GM18909 (cell line): ENCODE data around the gene FBXO42.

Source experiments
- ATAC-seq: cut with Tn5 transposase; IDR thresholded peaks from one replicate; pipeline ENCODE4 v1.9.1; 2021; ENCODE audit warnings: mild to moderate bottlenecking; ENCODE audit not compliant: unreplicated experiment, poor library complexity

The FBXO42 gene

DNA sequence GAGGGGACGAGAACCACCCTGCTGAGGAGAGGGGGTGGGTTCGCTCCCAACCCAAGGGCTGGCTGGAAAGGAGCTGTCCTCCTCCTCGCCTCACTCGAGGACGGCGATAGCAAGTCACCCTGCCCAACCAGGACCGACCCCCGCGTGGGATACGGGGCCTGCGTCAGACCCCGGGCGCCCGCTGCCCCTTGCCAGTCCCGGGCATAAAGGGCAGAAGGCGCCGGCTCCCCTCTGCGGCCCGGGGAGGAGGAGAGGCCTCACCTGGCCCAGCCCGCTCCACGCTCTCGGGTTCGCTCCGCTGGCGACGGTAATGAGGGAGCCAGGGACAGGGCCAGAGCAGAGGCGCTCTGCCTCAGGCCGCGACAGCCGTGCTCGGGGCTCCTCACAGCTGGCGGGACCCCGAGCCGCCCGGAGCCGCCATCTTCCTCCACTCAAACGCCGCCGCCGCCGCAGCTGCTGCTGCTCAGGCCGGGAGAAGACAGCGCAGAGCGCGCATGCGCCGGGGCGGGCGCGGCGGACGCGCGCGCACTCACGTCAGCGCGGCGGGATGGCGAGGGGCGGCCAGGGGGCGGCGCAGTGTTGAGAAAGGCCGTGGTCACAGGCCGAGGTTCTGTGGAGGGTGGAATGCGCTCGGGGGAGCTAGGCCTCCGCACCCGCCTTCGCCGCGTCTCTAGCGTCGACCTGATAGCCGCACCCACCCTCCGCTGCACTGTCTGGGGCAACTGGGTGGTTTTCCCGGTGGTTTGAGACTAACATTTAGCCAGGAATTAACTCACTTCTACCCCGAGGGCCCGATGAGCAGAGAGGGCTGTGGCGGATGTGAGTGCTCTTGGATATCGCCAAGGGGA is at the start of gene FBXO42:
TSS of gene FBXO42 (minus strand) at position 487 of the 848 bp plus-strand sequence. CDS start 37,062 bp downstream, outside the sequence.
- peak; percentile 91 for ATAC-seq

DNA sequence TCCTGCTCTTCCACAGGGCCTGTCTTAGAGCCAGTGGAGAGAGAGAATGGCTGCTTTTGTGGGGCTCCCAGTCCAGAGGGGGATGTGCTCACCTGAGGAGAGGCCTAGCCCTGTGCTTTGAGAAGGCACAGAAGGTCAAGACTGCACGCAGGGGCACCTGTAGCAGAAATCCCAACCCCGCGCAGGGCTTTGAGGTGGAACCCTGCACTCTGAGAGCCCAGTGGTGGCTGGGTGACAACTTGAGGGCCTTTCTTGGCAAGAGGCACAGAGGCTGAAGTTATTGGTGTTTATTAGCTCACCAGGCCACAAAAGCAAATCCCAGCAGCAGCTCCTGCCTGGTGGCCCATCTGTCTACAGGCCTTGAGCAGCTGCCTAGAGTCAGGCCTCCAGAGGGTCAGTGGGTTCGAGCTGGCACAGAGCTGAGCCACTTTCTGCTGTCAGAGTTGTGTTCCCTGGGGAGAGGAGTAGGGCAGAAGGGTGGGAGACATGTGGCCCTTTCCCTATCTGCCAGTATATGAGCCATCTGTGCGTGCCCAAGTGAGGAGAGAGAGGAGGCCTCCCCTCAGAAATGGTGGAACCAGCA is 46.2 kb upstream of the FBXO42 start:
- no peak for ATAC-seq

DNA sequence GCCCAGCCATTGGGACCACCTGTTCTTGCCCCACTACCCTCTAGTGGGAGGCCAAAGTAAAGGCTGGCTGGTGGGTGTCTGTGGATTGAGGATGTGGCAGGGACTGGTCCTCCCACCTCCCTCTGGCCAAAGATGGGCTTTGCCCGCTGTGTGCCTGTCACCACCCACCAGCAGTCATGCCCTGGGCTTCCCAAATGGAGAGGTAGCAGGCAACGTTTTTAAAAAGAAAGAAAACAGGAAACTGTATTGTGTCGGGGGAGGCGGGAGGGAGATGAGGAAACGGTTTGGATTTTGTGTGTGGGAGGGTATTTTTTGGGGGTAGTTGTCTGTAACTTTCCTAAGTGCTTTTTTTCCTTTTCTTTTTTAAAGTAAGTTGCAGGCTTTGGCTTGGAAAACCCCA is 44.8 kb upstream of the FBXO42 start:
- ATAC-seq = no peak

DNA sequence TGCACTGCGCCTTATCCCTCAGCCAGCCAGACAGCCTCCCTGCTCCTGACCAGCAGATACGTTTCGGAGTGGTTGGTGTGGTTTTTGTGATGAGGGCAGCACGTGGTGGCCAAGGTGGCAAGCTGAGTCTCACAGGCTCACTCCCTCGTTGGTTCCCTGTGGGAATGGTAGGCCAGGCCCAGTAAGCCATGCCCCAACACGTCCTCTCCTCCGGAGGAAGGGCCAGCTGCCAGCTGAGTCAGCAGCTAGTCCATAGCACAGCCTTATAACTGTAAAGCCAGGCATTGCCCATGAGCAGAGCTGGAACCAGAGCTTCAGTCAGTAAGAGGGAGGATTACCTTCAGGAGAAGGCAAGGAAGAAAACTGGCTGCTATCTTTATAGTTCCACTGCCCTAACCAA is 44.3 kb upstream of the FBXO42 start:
- ATAC-seq = no peak

DNA sequence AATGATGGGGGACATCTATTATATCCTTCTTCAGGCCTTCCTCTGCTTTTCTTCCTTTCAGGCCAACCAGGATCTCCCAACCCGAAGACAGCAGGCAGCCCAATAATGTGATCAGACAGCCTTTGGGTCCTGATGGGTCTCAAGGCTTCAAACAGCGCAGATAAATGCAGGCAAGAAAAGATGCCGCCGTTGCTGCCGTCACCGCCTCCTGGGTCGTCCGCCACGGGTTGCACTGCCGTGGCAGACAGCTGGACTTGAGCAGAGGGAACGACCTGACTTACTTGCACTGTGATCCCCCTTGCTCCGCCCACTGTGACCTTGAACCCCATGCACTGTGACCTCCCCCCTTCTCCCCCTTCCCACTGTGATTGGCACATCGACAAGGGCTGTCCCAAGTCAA is 42.7 kb upstream of the FBXO42 start:
- ATAC-seq = no peak

DNA sequence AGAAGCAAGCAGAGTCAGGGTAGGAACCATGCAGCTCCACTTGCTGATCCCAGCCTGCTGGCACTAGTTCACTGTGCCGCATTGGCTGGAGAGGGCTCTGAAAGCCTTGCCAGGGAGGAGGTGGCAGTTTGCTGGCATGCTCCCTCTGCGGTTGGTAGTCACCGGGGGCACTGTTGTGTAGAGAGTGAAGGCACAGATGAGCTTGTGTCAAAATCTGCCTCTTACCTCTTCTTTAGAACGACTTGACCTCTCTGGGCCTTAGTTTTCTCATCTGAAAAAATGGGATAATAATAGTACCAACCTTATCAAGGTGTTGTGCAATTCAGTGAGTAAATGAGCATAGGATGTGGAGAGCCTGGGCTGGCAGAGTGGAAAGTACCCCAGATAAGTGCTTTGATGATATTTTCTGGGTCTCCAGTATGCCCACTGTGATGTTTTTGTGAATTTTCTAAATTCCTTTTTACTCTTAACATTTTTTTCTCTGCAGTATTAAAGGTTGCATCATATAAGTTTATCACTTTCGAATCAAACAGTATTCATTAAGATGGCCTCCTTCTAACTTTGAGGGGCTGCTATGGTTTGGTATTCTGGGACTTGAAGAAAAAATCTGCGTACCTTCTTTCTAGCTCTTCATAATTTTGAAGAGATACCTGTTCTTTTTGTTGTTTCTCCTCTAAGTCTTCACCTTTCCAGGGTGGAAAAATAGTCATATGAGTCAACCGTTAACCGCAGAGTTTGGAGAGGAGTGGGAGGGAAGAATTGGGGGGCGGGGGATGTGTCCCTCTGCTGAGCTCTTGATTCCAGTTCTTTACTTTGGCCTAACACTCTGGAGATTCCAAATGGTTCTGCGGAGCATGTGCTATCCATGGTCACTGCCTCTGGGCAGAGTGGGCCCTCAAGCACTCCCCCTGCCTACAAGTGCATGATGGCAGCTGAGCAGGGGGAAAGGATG is 41.6 kb upstream of the FBXO42 start:
- no peak for ATAC-seq

DNA sequence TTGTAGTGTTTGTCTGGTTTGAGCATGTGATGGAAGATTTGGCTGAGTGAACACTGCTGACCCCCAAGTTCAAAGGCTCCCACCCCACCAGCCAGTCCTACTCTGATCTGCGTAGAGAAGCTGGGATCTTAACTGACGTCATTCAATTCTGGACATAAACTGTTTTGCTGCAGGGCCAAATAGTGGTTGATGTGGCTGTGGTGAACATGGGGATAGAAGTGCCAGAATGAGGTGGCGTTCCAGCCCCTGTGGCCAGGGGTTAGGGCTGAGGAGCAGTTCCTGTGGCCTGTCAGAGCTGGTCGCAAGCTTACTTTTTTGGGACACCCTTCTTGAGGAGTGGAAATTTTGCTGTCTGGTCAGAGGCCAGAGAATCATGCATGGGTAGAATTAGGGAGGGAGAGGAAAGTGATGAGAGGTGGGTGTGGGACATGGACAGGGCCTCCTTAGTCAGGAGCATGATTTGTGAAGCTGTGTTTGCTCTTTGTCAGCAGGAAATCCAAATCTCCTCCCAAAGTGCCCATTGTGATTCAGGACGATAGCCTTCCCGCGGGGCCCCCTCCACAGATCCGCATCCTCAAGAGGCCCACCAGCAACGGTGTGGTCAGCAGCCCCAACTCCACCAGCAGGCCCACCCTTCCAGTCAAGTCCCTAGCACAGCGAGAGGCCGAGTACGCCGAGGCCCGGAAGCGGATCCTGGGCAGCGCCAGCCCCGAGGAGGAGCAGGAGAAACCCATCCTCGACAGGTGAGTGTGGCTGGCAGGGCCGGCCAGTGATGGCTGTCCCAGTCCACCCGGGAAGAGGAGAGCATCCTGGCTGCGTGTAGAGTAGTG is 40.7 kb upstream of the FBXO42 start:
- no peak for ATAC-seq

DNA sequence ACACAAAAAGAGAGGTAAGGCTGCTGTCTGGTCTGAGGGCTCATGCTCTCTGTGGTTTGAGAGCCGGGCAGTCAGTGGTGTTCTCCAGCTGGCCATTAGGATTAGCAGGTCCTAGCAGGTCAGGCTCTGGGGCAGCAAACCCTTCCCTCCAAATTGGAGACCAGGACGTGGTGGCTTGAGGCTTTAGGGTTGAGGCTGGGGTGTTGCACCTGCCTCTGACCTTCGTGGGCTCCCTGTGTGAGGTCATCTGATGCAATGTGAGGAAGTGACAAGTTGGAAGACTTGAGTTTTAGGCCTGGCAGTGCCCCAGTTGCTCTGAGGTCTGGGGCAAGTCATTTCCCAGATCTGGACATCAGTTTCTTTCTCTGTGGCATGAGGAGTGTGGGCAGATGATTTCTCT is 39.1 kb upstream of the FBXO42 start:
- no peak for ATAC-seq

DNA sequence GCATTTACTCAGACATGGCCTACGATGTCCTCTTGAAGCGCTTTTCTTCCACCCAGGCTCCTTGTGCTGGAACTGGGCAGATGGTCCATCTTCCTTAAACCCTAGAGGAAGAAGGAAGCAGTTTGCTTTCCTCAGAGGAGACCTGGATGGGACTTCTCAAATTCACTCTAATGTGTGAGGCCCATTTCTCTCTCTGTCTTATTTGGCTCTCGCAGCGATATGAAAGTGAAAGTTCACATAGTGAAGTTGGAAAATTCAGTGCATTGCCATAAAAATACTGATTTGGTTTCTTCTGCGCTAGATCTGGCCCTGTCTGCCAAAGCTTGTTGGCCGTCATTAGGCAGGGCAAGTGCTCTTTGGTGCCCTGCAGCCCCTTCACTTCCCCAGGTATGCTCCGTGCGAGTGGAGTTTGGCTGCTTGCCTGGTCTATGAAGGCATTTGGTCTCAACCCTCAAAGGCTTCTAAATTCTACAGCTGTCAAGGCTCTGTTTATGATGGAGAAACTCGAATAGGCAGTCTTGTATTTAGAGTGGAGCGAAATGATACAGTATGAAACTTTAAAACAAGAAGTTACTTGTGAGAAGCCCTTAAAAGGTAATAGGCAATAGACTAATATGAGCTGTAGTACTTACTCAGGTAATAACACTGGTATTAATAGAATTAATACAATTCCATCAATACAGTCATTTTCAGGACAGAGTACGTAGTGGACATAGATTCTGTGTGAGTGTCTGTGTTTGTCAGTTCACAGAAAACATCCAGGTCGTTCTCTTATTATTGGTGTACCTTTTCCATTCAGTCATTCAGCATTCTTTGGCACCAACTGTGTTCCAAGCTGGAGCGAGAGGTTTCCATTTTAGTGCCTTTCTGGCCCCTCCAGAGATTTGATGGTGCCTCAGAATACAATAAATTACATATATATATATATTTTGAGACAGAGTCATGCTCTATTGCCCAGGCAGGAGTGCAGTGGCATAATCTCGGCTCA is 35.2 kb upstream of the FBXO42 start:
- ATAC-seq = no peak

DNA sequence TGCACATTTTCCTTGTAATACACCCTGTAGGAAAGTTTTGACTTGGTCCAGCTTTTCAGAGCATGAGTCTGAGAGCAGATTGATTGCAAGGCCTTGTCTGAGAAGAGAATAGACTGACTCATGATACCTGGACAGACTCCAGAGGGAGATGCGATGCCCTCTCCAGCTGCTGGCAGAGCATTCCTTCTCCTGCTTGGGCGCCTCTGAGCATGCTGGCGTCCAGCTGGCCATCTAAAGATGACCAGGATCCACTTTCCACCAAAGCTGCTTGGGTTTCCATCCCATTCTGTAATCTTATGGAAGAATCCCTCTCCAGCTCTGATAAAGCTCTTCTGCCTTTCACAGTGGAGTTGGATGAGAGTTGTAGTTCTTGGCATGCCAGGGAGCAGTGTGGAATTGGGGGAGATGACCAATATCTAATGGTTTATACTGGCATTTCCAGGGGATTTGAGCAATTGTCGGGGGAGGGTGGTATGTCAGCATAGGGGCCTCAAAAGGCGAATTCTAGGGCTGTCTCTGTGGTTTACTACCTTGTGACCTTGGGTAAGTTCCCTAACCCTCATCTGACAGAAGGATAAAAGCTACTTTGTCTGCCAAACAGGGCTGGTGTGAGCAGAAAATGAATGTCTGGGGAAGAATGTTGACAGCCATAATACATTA is 34.3 kb upstream of the FBXO42 start:
- ATAC-seq = no peak

DNA sequence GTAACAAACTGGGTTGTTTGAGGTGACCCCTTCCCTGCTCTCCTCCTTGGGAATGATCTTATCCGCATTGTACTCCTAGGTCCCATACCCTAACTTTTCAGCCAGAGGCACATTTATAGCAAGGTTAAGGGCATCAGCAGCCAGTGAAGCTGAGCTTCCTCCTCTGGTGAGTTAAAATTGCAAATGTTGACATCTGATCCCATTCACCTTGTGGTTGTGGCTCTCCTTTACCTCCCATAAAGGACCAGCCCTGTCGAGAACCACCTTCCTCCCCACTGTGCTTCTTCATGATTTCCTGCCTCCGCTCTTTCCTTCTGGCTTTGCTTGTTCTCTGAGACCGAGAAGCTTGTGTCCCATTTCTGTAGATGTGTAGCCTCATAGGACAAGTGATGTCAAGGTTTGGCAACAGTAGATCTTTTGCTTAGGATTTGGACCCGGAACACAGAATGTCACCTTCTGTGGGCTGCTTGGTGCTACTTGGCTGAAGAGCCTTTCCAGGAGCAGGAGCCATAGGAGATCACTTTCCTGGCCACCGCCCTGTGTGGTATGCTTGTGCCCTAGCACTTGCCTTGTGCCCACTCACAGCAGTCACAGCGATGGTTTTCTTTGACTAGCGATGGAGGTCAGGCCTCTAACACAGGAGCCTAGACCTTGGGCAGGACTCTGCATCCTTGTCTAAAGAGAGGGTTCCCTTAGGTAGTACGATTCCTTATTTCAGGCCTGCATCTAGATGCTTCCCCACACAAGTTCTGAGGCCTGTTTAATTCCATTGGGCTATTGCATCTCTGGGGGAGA is 33.6 kb upstream of the FBXO42 start:
- no peak for ATAC-seq

DNA sequence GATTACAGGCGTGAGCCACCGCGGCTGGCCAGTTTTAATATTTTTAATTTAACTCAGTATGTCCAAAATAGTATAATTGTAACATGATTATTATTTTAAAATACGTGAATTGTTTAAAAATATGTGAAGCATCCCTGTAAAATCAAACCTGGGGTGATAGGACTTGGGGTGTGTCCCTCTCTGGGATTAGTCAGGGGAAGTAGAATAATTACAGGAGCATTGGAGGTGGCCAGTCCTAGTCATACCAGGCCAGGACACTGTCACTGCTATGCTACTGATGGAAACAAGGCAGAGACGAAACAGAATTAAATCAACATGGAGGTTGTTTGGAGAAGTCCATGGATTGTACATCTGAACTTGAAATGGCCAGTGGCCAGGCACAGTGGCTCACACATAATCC is 31.6 kb upstream of the FBXO42 start:
- ATAC-seq = no peak

DNA sequence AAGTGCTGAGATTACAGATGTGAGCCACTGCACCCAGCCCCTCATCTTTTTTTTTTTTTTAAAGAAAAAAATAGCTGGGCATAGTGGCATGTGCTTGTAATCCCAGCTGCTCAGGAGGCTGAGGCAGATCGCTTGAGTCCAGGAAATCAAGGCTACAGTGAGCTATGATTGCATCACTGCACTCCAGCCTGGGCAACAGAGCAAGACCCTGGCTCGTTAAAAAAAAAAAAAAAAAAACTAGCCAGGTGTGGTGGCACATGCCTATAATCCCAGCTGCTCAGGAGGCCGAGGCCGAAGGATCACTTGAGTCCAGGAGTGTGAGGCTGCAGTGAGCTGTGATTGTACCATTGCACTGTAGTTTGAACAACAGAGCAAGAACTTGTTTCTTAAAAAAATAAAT is 28.6 kb upstream of the FBXO42 start:
- no peak for ATAC-seq

DNA sequence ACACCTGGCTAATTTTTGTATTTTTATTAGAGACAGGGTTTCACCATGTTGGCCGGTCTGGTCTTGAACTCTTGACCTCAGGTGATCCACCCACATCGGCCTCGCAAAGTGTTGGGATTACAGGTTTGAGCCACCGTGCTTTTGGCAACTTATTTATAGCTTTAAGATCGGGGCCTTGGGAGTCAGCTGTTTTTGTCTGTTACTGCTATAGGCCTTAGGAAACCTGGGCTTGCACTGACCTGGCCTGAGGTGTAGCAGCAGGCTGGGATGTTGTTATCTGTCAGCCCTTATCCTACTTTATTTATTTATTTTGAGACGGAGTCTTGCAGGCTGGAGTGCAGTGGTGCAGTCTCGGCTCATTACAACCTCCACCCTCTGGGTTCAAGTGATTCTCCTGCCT is 26.2 kb upstream of the FBXO42 start:
- no peak for ATAC-seq

DNA sequence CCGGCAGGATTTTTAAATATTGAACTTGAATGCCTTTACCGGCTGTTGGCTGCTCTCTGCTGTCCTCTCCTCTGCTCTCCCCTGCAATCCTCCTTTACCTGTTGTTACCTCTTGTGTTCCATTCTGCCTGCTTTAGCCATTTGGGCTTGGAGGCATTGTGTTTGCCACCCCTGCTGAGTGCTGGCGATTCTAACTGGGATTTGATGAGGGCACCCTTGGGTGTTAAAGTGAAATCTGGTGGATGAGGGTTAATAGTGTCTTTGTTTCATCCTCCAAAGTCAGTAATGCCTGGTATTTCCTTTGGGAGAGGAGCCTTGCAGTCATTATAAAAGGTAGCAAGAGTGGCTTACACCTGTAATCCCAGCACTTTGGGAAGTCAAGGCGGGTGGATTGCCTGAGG is 24.7 kb upstream of the FBXO42 start:
- ATAC-seq = no peak

DNA sequence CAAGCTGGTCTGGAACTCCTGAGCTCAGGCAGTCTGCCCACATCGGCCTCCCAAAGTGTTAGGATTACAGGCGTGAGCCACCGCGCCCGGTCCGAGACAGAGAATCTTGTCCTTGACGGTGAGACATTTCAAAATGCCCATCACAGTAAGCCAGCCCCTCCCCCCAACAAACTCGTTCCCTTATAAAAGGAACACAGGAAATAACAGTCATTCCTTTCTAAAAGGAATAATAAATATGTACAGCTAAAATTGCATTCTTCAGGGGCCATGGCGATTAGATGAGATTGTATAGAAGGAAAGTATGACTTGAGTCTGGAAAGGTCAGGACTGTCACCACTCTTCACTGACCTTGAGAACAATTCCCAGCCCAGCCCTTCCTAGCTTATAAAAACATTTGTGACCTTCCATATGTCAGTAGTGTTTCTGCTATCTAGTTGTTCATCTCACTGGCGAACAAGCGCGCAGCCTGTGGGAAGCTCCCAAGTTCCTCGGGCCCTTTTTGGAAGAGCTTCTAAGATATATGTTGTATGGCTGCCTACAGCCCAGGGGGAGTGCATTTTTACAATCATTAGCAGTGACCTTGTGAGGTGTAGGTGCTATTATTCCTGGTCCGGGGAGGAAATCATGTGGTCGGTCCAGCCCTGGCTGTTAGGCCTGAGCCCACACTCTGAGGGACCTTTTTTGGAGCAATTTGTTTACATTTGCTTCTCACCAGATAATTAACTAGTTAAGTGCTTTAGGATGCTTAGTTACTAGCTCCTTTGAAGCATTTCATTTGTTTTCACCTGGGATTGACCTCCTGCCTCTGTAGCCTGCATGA is 23.5 kb upstream of the FBXO42 start:
- no peak for ATAC-seq

DNA sequence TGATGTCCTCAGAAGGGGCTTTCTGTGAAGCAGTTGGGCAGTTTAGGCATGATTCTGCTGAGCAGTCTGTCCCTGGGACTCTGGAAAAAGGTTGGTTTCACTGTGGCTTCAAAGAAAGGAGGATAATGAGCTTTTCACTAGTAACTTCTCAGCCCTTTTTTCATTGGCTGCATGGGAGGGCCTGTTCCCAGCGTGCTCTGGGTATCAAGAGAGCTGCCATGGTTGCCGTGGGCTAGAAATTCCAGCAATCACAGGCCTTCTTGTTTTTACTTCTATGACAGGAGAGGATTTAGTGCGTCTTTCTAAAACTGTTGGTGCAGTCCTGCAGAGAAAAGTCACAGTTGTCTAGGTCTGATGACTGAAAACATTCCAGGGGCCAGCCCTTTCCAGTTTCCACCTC is 22.0 kb upstream of the FBXO42 start:
- no peak for ATAC-seq
